ENCODE data around the gene COL28A1. TPM values are rescaled to one million over a fixed set of nuclear protein-coding genes. Genes with fewer than 3 reads are reported as not detected.

The COL28A1 gene
- total RNA-seq, 1 experiment from 2014 or later, result not detected

DNA sequence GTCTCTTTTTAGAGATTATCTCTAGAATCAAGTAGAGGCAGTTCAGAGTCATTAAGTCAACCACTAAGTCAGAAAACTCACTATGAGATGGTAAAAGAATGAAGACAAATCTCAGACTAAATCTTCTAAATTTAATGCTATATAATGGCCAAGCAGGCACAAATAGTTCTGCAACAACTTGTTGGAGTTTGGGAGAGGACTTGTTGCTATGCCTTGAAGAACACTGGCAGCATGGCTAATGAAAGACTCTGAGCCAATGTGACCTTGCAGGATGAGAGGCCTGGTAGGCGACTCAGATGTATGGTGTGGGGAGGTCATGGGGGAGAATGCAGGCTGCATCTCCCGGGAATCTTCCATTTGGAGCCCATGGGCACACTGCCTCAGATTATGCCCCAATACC lies 224.7 kb downstream of the COL28A1 start:
- Histone ChIP-seq H3K9me2 (replicated peaks; ENCODE audit: insufficient read depth, low read length) (no peaks in the 10 kb centered on the region), H3K4me3 (ENCODE audit: low read length) (no peak overlapping the region), H4K20me1 (ENCODE audit: insufficient read depth, low read depth, low read length) (no peaks in the 10 kb centered on the region), H3K4me2 (ENCODE audit: low read depth, low read length, poor library complexity, severe bottlenecking) (no peak overlapping the region), H3K36me3 (ENCODE audit: insufficient read depth, low read length) (no peaks in the 10 kb centered on the region), H3K27me3 (ENCODE audit: low read length) (no peaks in the 10 kb centered on the region), H2AFZ (ENCODE audit: low read length) (no peak overlapping the region), H3K9ac (ENCODE audit: low read length) (no peak overlapping the region), H3K9me3 (ENCODE audit: low read length) (no peaks in the 10 kb centered on the region), H3K27ac (ENCODE audit: low read length) (no peak overlapping the region), H3K79me2 (ENCODE audit: low read length) (no peaks in the 10 kb centered on the region), H3K4me1 (ENCODE audit: low read length) (no peaks in the 10 kb centered on the region)
- DNase-seq, result no peak

DNA sequence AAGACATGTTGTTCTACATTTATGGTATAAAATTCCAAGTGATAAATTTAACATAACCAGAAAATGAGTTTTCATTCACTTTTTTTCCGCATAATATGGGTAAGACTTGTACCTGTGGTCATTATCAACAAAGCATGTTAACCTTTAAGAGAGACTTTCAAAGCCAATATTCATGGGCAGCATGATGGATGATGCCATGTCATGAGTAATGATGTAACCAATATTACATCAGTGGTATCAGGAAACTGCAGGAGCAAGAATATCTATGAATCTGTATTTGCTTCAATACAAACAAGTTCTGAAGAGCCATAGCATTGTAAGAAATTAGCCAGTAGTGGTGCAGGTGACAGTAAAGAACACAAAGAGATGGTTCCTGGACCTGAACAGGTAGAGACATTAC lies 226.5 kb downstream of the COL28A1 start:
- H3K9me3 ChIP-seq (ENCODE audit: low read length), result no peaks in the 10 kb centered on the region
- H4K20me1 ChIP-seq (ENCODE audit: insufficient read depth, low read depth, low read length), result no peaks in the 10 kb centered on the region
- H3K79me2 ChIP-seq (ENCODE audit: low read length), result no peaks in the 10 kb centered on the region
- H3K4me3 ChIP-seq (ENCODE audit: low read length), result no peak overlapping the region
- no peaks in the 10 kb centered on the region for H3K27me3 ChIP-seq (ENCODE audit: low read length)
- no peaks in the 10 kb centered on the region for H3K36me3 ChIP-seq (ENCODE audit: insufficient read depth, low read length)
- no peak for DNase-seq
- H3K27ac ChIP-seq (ENCODE audit: low read length), result no peak overlapping the region
- H3K4me1 ChIP-seq (ENCODE audit: low read length), result no peaks in the 10 kb centered on the region
- H3K9me2 ChIP-seq (replicated peaks; ENCODE audit: insufficient read depth, low read length), result no peaks in the 10 kb centered on the region
- no peak overlapping the region for H2AFZ ChIP-seq (ENCODE audit: low read length)
- no peak overlapping the region for H3K4me2 ChIP-seq (ENCODE audit: low read depth, low read length, poor library complexity, severe bottlenecking)
- H3K9ac ChIP-seq (ENCODE audit: low read length), result no peak overlapping the region

Other genes starting within 250 kb of the COL28A1 start
- 89.1 and 105 TPM in 2 replicates for gene MIOS, start 31.0 kb upstream of the COL28A1 start, total RNA-seq (2014; rRNA removed; shearing (Covaris generic); ENCODE audit: low replicate concordance)
- 5.6 and 15.2 TPM in 2 replicates for gene UMAD1, start 104.9 kb upstream of the COL28A1 start, total RNA-seq (2014; rRNA removed; shearing (Covaris generic); ENCODE audit: low replicate concordance)
- gene RPA3, start 182.7 kb upstream of the COL28A1 start, total RNA-seq (2014; rRNA removed; shearing (Covaris generic); ENCODE audit: low replicate concordance), result 33.6 and 44.0 TPM in 2 replicates

All from Karpas-422 (cell line).